ENCODE data around the gene ACOT12.
"Not testable (repeated sequence)": the region's sequence is repeated elsewhere in the genome, so short reads cannot be mapped to it uniquely, and the experiment has no call there.

The ACOT12 gene

DNA sequence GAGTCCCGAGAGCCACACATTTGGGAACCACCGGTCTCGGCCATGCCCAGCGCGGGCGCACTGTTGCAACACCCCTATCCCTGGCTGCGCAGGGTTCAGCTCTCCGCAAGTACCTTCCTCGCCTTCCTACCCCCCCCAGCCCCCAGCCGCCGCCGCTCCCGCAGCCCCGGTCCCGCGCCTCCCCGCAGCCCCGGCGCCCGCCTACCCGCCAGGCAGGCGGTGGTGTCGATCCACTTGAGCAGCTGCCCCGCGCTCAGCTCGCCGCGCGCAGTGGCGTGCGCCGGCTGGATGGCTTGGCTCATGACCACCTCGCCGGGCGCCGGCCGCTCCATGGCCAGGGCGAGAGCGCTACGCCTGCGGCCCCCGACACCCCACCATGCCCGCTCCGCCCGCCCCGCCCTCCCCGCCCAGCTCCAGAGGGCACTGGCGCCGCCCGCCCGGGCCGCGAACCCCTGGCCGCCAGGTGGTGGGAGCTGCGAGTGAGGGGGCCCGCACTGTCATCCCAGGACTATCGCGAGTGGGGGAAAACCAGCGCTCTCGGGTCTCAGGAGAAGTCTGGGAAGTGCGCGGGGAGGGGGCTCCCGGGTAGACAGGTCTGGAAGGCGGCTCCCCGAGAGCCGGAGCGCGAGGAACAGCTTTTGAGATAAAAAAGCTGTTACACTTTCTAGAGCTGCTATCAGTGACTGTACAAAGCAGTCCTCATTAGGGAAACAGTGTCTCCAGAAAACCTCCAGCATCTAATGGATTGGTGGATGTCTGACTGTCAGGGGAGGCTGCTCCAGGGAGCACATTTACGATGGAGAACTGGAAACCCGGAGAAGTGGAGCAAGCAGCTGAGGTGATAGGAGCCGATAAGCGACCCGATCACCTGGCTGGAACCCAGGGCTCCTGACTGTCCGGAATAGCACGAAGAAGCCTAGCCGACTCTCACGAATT lies at the start of gene ACOT12:
Gene ACOT12, minus strand, starts transcription at position 352 of the 936 bp plus-strand sequence. Its CDS starts 20 bp downstream, at position 332.
- DNase-seq: peak in 9 of 56 donors; percentile 2 to 45 (median 32)

- no peak for DNase-seq
Observed at GRCh38 chr5:81435023-81435422, 41.1 kb upstream of the ACOT12 start.

DNA sequence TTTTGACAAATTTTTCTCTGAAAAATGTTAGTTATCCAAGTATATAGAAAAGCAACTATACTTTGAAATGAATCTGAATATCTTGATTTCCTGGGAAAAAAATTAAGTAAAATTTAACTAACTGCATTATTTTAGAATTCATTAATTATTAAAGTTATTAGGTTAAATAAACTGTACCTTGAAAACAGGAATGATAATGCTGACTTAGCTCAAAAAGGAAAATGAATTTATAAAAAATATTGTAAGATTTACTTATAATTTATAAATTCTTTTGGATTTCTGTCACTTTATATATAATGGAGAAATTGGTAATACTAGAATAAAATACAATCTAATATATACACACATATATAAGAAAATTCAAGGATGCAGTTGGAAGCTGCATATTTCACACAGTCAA lies 36.1 kb upstream of the ACOT12 start:
- no peak for DNase-seq

GRCh38 chr5:81429363-81429762 lies 35.4 kb upstream of the ACOT12 start:
- DNase-seq: no peak

GRCh38 chr5:81428861-81429260 lies 34.9 kb upstream of the ACOT12 start:
- DNase-seq: no peak

GRCh38 chr5:81428446-81428845 lies 34.5 kb upstream of the ACOT12 start:
- no peak for DNase-seq

- DNase-seq: no peak
Observed at GRCh38 chr5:81427566-81427965, 33.6 kb upstream of the ACOT12 start.

- DNase-seq: peak in 2 of 56 donors; percentile 2 to 4
Observed at GRCh38 chr5:81426359-81427030, 32.6 kb upstream of the ACOT12 start.

GRCh38 chr5:81425569-81425968 lies 31.6 kb upstream of the ACOT12 start:
- no peak for DNase-seq

- DNase-seq: no peak
Observed at GRCh38 chr5:81424728-81425127, 30.8 kb upstream of the ACOT12 start.

- no peak for DNase-seq
Observed at GRCh38 chr5:81422671-81423070, 28.7 kb upstream of the ACOT12 start.

DNA sequence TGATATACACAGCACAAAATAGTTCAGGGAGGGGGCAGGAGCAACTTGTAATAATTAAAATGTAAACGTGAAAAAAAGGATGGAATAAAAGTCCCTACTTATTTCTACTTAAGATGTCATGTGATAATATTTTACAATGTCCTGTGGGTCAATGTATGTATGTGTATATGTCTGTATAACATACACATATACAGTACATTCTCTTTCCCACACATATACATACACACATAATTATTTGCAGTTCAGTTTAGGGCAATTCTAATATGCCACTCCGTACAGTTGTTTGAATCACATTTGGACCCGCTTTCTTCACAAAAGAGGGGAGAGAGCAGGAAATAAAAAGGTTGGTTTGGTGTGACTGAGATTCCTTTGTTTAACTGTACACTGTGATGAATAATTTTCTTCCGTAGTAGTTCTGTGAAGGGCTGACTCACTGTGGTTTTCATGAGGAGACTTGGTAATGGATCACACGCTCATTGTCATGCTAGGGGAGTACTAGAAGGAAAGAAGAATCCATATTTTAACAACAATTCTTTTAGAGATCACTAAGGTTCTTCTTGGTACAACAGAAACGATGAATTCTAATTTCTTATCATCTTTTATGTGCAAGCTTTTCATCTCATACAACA lies 26.2 kb upstream of the ACOT12 start:
- DNase-seq: peak in 3 of 56 donors; percentile 20 to 31 (median 25)

DNA sequence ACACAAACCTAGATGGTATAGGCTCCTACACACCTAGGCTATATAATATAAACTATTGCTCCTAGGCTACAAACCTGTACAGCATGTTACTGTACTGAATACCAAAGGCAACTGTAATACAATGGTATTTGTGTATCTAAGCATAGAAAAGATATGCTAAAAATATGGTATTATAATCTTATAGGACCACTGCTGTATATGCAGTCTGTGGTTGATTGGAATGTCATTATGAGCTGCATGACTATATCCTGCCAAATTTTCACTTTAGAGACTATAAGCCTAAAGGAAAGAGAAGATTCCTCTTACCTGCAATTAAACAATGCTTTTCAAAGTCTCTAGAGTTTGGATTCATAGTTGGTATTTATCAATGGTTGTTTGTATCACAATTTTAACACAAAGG lies 24.7 kb upstream of the ACOT12 start:
- no peak for DNase-seq

DNA sequence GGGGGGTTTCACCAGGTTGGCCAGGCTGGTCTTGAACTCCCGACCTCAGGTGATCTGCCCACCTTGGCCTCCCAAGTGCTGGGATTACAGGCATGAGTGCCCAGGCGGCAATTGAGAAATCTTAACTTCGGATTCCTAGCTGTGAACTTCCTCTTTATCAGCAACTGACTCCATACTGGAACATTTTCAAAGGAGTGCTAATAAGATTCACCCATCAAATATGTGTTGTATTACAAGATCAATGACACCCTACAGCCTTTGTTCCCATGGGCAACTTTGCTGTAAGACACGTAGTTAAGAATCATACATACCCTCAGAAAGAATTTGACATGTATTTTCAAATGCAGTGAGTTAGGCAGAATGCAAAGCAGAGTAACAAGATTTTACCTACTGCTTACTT lies 23.1 kb upstream of the ACOT12 start:
- DNase-seq: no peak

DNA sequence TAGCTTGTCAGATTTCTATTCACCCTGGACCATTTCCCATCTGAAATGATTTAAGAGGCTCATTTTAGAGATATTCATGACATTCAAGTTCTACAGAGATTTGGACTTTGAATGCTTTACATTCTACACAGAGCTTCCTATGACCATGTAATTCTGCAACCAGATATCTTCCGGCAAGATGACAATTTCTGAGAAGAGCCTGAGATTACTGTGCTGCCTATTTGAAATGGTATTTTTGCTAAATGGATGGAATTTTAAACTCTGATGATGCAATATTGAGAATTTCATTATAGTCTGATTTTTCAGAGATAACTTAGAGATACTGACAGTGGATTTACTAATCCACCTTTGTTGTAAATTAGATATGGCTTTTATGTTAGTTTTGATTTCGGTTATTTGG lies 16.0 kb upstream of the ACOT12 start:
- DNase-seq: no peak

- DNase-seq: no peak
Observed at GRCh38 chr5:81409361-81409760, 15.4 kb upstream of the ACOT12 start.

DNA sequence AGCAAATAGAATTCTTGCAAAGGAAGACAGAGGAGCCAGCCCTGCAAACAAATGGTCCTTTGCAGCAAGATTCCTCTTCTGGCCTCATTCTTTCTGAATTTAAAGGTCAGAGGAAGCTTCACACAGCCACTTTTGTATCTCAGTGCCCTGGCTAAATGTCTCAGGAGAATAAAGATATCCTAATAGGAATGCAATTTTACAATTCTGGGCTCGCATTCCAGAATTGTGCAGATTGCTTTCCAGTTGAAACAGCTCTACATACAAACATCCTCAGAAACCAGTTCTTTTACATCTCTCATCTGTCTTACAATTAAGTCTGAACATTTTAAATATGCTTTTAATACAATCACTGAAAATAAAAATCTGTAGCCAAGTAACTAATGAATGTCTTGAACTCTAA lies 14.6 kb upstream of the ACOT12 start:
- no peak for DNase-seq

DNA sequence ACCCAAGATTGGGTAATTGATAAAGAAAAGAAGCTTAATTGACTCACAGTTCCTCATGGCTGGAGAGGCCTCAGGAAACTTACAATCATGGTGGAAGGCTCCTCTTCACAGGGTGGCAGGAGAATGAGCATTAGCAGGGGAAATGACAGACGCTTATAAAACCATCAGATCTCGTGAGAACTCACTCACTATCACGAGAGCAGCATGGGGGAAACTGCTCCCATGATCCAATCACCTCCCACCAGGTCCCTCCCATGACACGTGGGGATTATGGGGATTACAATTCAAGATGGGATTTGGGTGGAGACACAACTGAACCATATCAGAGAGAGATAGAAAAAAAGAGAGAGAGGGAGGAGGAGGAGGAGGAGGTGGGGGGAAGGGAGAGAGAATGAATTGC lies 13.9 kb upstream of the ACOT12 start:
- not testable (repeated sequence) for DNase-seq

GRCh38 chr5:81405126-81405891 lies 11.4 kb upstream of the ACOT12 start:
- DNase-seq: no peak

GRCh38 chr5:81402192-81402930 lies 8.4 kb upstream of the ACOT12 start:
- no peak for DNase-seq

- no peak for DNase-seq
Observed at GRCh38 chr5:81401266-81401665, 7.3 kb upstream of the ACOT12 start.

Measured in nucleus accumbens (tissue), 56 donors.